ENCODE results near the gene HOXA5. TPM values are rescaled to one million over a fixed set of nuclear protein-coding genes. Genes with fewer than 3 reads are reported as not detected.

The HOXA5 gene
- total RNA-seq, 1 experiment from 2014 or later, result not detected

GRCh38 chr7:27101171-27101956 is 42.1 kb downstream of the HOXA5 start:
- H3K4ac ChIP-seq (ENCODE audit: low read depth, low read length), result no peak overlapping the region
- H3K4me3 Mint-ChIP-seq, result peak overlapping the region in 1 of 2 experiments; percentile 58; a peak in 3 of 5 replicates
- no peak overlapping the region for H2BK5ac ChIP-seq (ENCODE audit: insufficient read length, low read length)
- no peak for DNase-seq
- no peak overlapping the region for H2BK120ac ChIP-seq (ENCODE audit: low read depth, low read length, poor library complexity, severe bottlenecking)
- H3K27me3 Mint-ChIP-seq (ENCODE audit: low read depth), result peaks cover 100% of the 10 kb centered on the region
- no peak overlapping the region for H3K27ac Mint-ChIP-seq
- no peak overlapping the region for H4K91ac ChIP-seq (ENCODE audit: insufficient read length, low read depth, low read length)
- H3K23me2 ChIP-seq (ENCODE audit: insufficient read length, low read depth, low read length, poor library complexity, severe bottlenecking), result no peaks in the 10 kb centered on the region
- H3K56ac ChIP-seq (ENCODE audit: insufficient read length, low read depth, low read length), result no peak overlapping the region
- no peak overlapping the region for H2AFZ ChIP-seq (ENCODE audit: low read length)
- H4K8ac ChIP-seq (replicated peaks; ENCODE audit: insufficient read length, low read depth, low read length), result no peak overlapping the region
- H3K27ac ChIP-seq (ENCODE audit: insufficient read length, low read depth, low read length), result no peak overlapping the region
- H3K4me1 ChIP-seq (ENCODE audit: insufficient read depth, low read length), result no peaks in the 10 kb centered on the region
- no peak for TF ChIP-seq CTCF (conservative IDR thresholded peaks at IDR 0.05)
- no peak overlapping the region for H2BK12ac ChIP-seq (ENCODE audit: insufficient read length, low read depth, low read length)
- H3K9me3 Mint-ChIP-seq, result peaks cover 8 to 22% of the 10 kb centered on the region in 2 experiments
- H3K23ac ChIP-seq (ENCODE audit: insufficient read length, low read depth, low read length), result no peak overlapping the region
- H3K9ac ChIP-seq (ENCODE audit: extremely low read depth, insufficient read length, low read length), result no peak overlapping the region
- H3K79me2 ChIP-seq (ENCODE audit: insufficient read depth, low read length), result no peaks in the 10 kb centered on the region
- no peak overlapping the region for H3K14ac ChIP-seq (ENCODE audit: insufficient read depth, low read length)
- peak overlapping the region; percentile 6 for H3K4me2 ChIP-seq (ENCODE audit: insufficient read depth, insufficient read length, low read length)
- H2BK15ac ChIP-seq (ENCODE audit: low read depth, low read length), result no peak overlapping the region
- H4K20me1 ChIP-seq (ENCODE audit: control insufficient read depth, insufficient read depth, insufficient read length), result peaks cover 2% of the 10 kb centered on the region
- H3K36me3 Mint-ChIP-seq (ENCODE audit: insufficient read depth in 1 of 3, low read depth in 3 of 3), result no peaks in the 10 kb centered on the region
- H2BK20ac ChIP-seq (ENCODE audit: low read depth, low read length, poor library complexity, severe bottlenecking), result no peak overlapping the region
- H3K27me3 ChIP-seq (ENCODE audit: insufficient read depth, low read length), result peaks cover 97% of the 10 kb centered on the region
- no peak overlapping the region for H3K18ac ChIP-seq (ENCODE audit: insufficient read length, low read depth, low read length)
- no peaks in the 10 kb centered on the region for H3K79me1 ChIP-seq (ENCODE audit: insufficient read depth, low read depth, low read length, poor library complexity, severe bottlenecking)
- peaks cover 21 to 54% of the 10 kb centered on the region in 2 experiments for H3K4me1 Mint-ChIP-seq
- H3T11ph ChIP-seq (ENCODE audit: low read length), result no peak overlapping the region
- no peak overlapping the region for H4K5ac ChIP-seq (ENCODE audit: insufficient read length, low read depth, low read length)
- H3K9me3 ChIP-seq (ENCODE audit: control insufficient read depth, low read depth, low read length), result no peaks in the 10 kb centered on the region
- WGBS (ENCODE audit: extremely low coverage, insufficient read length, low lambda C conversion rate), result no CpG with 5 or more reads among the region's 25 CpGs
- no peak overlapping the region for H2AK5ac ChIP-seq (ENCODE audit: insufficient read length, low read length)

All from H9 (cell line).